COR-L47 (cell line): ENCODE measurements around the gene TMEM204.

ENCODE experiments used
- DNase-seq: peaks from one replicate; lab custom pipeline; 2025; lab: John Stamatoyannopoulos, UW

The TMEM204 gene

GRCh38 chr16:1520461-1520860 is 13.0 kb upstream of the TMEM204 start:
- DNase-seq = no peak

- DNase-seq = no peak
Observed at GRCh38 chr16:1523581-1524245, 9.8 kb upstream of the TMEM204 start.

- DNase-seq = no peak
Observed at GRCh38 chr16:1524366-1524765, 9.1 kb upstream of the TMEM204 start.

GRCh38 chr16:1525871-1526607 is 7.4 kb upstream of the TMEM204 start:
- no peak for DNase-seq

- DNase-seq = no peak
Observed at GRCh38 chr16:1526608-1527555, 6.6 kb upstream of the TMEM204 start.

- no peak for DNase-seq
Observed at GRCh38 chr16:1527836-1528811, 5.3 kb upstream of the TMEM204 start.

GRCh38 chr16:1528921-1529537 is 4.4 kb upstream of the TMEM204 start:
- DNase-seq = no peak

- DNase-seq = no peak
Observed at GRCh38 chr16:1530349-1530882, 3.0 kb upstream of the TMEM204 start.

GRCh38 chr16:1530883-1531637 is 2.4 kb upstream of the TMEM204 start:
- no peak for DNase-seq

- DNase-seq = no peak
Observed at GRCh38 chr16:1531638-1531910, 1.9 kb upstream of the TMEM204 start.

- no peak for DNase-seq
Observed at GRCh38 chr16:1532081-1532760, 1.2 kb upstream of the TMEM204 start.

GRCh38 chr16:1532771-1533170 is 695 bp upstream of the TMEM204 start:
- no peak for DNase-seq

- no peak for DNase-seq
Observed at GRCh38 chr16:1534021-1535020, 855 bp downstream of the TMEM204 start.

- no peak for DNase-seq
Observed at GRCh38 chr16:1535391-1536291, 2.2 kb downstream of the TMEM204 start.

- no peak for DNase-seq
Observed at GRCh38 chr16:1536601-1537000, 3.1 kb downstream of the TMEM204 start.

GRCh38 chr16:1537138-1537577 is 3.7 kb downstream of the TMEM204 start:
- no peak for DNase-seq

- DNase-seq = no peak
Observed at GRCh38 chr16:1537763-1538289, 4.4 kb downstream of the TMEM204 start.
